KMS-11 (cell line): ENCODE results near the gene COX10.
"Not testable (repeated sequence)": the region's sequence is repeated elsewhere in the genome, so short reads cannot be mapped to it uniquely, and the experiment has no call there.

Source experiments
- H2AFZ ChIP-seq: fragments of 200-600 bp; sonication (generic); 2 replicates; pipeline ENCODE4 v1.6.1; 2016; ENCODE audit warnings: antibody characterized with exemption, mixed run types, low read depth
- H3K27ac ChIP-seq: fragments of 200-600 bp; sonication (generic); 2 replicates; pipeline ENCODE4 v1.6.1; 2016; ENCODE audit warnings: mild to moderate bottlenecking, mixed run types
- H3K27me3 ChIP-seq: fragments of 200-600 bp; sonication (generic); 2 replicates; pipeline ENCODE4 v1.6.1; 2017; ENCODE audit warnings: mild to moderate bottlenecking, low read depth, mixed run types, moderate library complexity; ENCODE audit not compliant: insufficient read depth
- H3K36me3 ChIP-seq: fragments of 200-600 bp; sonication (generic); 2 replicates; pipeline ENCODE4 v1.6.1; 2017; ENCODE audit warnings: mild to moderate bottlenecking, mixed run types; ENCODE audit not compliant: insufficient read depth
- H3K4me1 ChIP-seq: fragments of 200-600 bp; sonication (generic); 2 replicates; pipeline ENCODE4 v1.6.1; 2016; ENCODE audit warnings: mild to moderate bottlenecking, low read depth, mixed run types; ENCODE audit not compliant: poor library complexity, severe bottlenecking
- H3K4me2 ChIP-seq: fragments of 200-600 bp; sonication (generic); 2 replicates; pipeline ENCODE4 v1.7.0; 2016; ENCODE audit warnings: mild to moderate bottlenecking, mixed run types
- H3K4me3 ChIP-seq: fragments of 200-600 bp; sonication (generic); IDR thresholded peaks from 2 replicates; pipeline ENCODE4 v1.6.1; 2017; ENCODE audit warnings: low read depth, low read length, mixed read lengths; ENCODE audit not compliant: insufficient read depth
- H3K79me2 ChIP-seq: fragments of 200-600 bp; sonication (generic); 2 replicates; pipeline ENCODE4 v1.6.1; 2016; ENCODE audit warnings: low read depth, mixed run types; ENCODE audit not compliant: insufficient read depth
- H3K9ac ChIP-seq: fragments of 200-600 bp; sonication (generic); 2 replicates; pipeline ENCODE4 v1.6.1; 2016; ENCODE audit warnings: mild to moderate bottlenecking, mixed run types
- H4K20me1 ChIP-seq: fragments of 200-600 bp; sonication (generic); 2 replicates; pipeline ENCODE4 v1.6.1; 2016; ENCODE audit warnings: mild to moderate bottlenecking, mixed run types; ENCODE audit not compliant: insufficient read depth
- TF ChIP-seq, protein P1 (sequence below): fragments of 200-600 bp; sonication (generic); conservative IDR thresholded peaks from 2 replicates; pipeline ENCODE4 v1.6.1; 2017; ENCODE audit warnings: low read depth, mild to moderate bottlenecking, antibody characterized with exemption, low read length, moderate library complexity, mixed read lengths

Gene COX10

DNA sequence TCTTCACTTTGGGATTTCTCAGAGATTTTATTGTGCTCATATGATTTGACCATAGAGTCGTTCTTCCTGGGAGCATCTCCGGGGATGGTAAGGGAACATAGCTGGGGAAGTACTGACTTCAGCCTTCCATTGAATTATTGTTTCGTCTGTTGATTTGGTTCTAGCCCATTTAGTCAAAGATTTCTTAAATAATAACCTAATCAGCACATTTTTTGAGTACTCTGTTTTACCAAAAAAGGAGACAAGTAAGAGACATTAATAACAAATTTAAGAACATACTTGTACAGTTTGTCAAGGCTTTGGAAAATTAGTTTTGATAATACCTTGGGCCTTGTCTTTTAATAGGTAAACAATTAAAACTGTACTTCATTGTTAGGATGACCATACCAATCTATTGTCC is 89.4 kb downstream of the COX10 start:
- no peak overlapping the region for H3K4me3 ChIP-seq
- no peaks in the 10 kb centered on the region for H3K27me3 ChIP-seq
- no peaks in the 10 kb centered on the region for H3K36me3 ChIP-seq
- H3K4me1 ChIP-seq, result no peaks in the 10 kb centered on the region
- H3K79me2 ChIP-seq, result no peaks in the 10 kb centered on the region
- H2AFZ ChIP-seq, result no peak overlapping the region
- no peak overlapping the region for H3K4me2 ChIP-seq
- H3K9ac ChIP-seq, result no peak overlapping the region
- no peak overlapping the region for H3K27ac ChIP-seq
- TF ChIP-seq, protein P1, sequence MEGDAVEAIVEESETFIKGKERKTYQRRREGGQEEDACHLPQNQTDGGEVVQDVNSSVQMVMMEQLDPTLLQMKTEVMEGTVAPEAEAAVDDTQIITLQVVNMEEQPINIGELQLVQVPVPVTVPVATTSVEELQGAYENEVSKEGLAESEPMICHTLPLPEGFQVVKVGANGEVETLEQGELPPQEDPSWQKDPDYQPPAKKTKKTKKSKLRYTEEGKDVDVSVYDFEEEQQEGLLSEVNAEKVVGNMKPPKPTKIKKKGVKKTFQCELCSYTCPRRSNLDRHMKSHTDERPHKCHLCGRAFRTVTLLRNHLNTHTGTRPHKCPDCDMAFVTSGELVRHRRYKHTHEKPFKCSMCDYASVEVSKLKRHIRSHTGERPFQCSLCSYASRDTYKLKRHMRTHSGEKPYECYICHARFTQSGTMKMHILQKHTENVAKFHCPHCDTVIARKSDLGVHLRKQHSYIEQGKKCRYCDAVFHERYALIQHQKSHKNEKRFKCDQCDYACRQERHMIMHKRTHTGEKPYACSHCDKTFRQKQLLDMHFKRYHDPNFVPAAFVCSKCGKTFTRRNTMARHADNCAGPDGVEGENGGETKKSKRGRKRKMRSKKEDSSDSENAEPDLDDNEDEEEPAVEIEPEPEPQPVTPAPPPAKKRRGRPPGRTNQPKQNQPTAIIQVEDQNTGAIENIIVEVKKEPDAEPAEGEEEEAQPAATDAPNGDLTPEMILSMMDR, result no peak
- H4K20me1 ChIP-seq, result no peaks in the 10 kb centered on the region

DNA sequence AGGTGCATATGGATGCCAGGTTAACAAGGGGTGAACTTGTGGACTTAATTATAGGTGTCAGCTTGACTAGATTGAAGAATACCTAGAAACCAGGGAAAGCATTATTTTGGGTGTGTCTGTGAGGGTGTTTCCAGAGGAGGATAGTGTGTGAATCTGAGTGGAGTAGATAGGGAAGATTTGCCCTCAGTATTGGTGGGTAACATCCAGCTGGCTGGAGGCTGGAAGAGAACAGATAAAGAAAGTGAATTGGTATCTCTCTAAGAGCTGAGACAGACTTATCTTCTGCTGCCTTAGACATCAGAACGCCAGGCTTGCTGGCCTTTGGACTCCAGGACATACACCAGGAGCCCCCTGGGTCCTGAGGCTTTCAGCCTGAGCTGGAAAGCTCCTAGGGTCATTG is 92.1 kb downstream of the COX10 start:
- Histone ChIP-seq H4K20me1 (no peaks in the 10 kb centered on the region), H3K9ac (no peak overlapping the region), H3K27ac (no peak overlapping the region), H2AFZ (no peak overlapping the region), H3K27me3 (no peaks in the 10 kb centered on the region), H3K79me2 (no peaks in the 10 kb centered on the region), H3K4me1 (no peaks in the 10 kb centered on the region), H3K36me3 (no peaks in the 10 kb centered on the region), H3K4me2 (no peak overlapping the region), H3K4me3 (no peak overlapping the region)
- TF ChIP-seq, protein P1, result no peak

DNA sequence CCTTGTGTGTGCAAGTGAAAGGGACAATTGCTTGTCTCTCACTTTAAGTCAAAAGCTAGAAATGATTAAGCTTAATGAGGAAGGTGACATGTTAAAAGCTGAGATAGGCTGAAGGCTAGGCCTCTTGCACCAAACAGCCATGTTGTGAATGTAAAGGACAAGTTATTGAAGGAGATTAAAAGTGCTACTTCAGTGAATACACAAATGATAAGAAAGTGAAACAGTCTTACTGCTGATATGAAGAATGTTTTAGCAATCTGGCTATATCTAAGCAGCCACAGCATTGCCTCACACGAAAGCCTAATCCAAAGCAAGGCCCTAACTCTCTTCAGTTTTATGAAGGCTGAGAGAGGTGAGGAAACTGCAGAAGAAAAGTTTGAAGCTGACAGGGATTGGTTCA is 96.3 kb downstream of the COX10 start:
- no peaks in the 10 kb centered on the region for H3K36me3 ChIP-seq
- no peak overlapping the region for H3K27ac ChIP-seq

DNA sequence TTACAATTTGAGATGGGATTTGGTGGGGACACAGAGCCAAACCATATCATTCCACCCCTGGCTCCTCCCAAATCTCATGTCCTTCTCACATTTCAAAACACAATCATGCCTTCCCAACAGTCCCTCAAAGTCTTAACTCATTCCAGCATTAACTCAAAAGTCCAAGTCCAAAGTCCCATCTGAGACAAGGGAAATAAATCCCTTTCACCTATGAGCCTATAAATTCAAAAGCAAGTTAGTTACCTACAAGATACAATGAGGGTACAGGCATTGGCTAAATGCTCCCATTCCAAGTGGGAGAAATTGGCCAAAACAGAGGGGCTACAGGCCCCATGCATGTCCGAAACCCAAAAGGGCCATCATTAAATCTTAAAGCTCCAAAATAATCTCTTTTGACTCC is 98.5 kb downstream of the COX10 start:
- H2AFZ ChIP-seq, H3K27ac ChIP-seq, H3K4me2 ChIP-seq, H4K20me1 ChIP-seq, H3K36me3 ChIP-seq, H3K4me1 ChIP-seq, H3K79me2 ChIP-seq, H3K9ac ChIP-seq, H3K4me3 ChIP-seq, H3K27me3 ChIP-seq: not testable (repeated sequence)

More for the DNA sequence above, 96.3 kb downstream of the COX10 start:
- Histone ChIP-seq H3K4me1 (no peaks in the 10 kb centered on the region), H3K79me2 (no peaks in the 10 kb centered on the region), H3K9ac (no peak overlapping the region), H4K20me1 (no peaks in the 10 kb centered on the region), H3K27me3 (no peaks in the 10 kb centered on the region), H2AFZ (no peak overlapping the region), H3K4me3 (no peak overlapping the region), H3K4me2 (no peak overlapping the region)
- TF ChIP-seq, protein P1, result no peak

DNA sequence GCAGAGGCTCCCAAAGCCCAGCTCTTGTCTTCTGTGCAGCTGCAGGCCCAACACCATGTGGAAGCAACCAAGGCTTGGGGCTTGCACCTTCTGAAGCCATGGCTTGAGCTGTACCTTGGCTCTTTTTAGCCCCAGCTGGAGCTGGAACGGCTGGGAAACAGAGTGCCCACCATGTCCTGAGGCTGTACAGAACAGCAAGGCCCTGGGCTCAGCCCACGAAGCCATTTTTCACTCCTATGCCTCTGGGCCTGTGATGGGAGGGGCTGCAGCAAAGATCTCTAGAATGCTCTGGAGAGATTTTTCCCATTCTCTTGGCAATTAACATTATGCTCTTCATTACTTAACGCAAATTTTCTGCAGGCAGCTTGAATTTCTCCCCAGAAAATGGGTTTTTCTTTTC is 99.3 kb downstream of the COX10 start:
- Histone ChIP-seq H3K27ac (no peak overlapping the region), H3K4me1 (no peaks in the 10 kb centered on the region), H2AFZ (no peak overlapping the region), H3K36me3 (no peaks in the 10 kb centered on the region), H3K9ac (no peak overlapping the region), H3K79me2 (no peaks in the 10 kb centered on the region), H3K27me3 (no peaks in the 10 kb centered on the region), H3K4me3 (no peak overlapping the region), H4K20me1 (no peaks in the 10 kb centered on the region), H3K4me2 (no peak overlapping the region)
- TF ChIP-seq, protein P1, result no peak
